SK-N-MC (cell line): Measurements from ENCODE around the gene UGDH.

Experiments used
- DNase-seq: peaks from one replicate; pipeline ENCODE4 v3.0.0-alpha.2; 2011; ENCODE audit warnings: low read depth, low spot score
- H3K27ac ChIP-seq: fragments of 200-600 bp; sonication (generic); 2 replicates; pipeline ENCODE4 v1.5.1; 2016; ENCODE audit warnings: mixed run types
- H3K36me3 ChIP-seq: fragments of 200-600 bp; sonication (generic); 2 replicates; pipeline ENCODE4 v1.6.1; 2017; ENCODE audit warnings: antibody characterized with exemption, low read length, mixed read lengths; ENCODE audit not compliant: insufficient read depth
- H3K4me3 ChIP-seq: fragments of 200-600 bp; sonication (generic); 2 replicates; pipeline ENCODE4 v1.5.1; 2016
- H3K9ac ChIP-seq: fragments of 200-600 bp; sonication (generic); 2 replicates; pipeline ENCODE4 v1.8.0; 2017; ENCODE audit warnings: mixed run types, mixed read lengths; ENCODE audit not compliant: insufficient read length
- H3K9me3 ChIP-seq: fragments of 200-600 bp; sonication (generic); 2 replicates; pipeline ENCODE4 v1.6.1; 2017; ENCODE audit warnings: low read depth, mild to moderate bottlenecking, antibody characterized with exemption, low read length, moderate library complexity, mixed read lengths
- EZH2 ChIP-seq: fragments of 200-600 bp; sonication (generic); IDR thresholded peaks from one replicate; pipeline ENCODE4 v1.6.1; 2017; ENCODE audit warnings: antibody characterized with exemption
- FOXP2 ChIP-seq: optimal IDR thresholded peaks from 2 replicates; pipeline ENCODE3; 2011; ENCODE audit warnings: mild to moderate bottlenecking, moderate library complexity; ENCODE audit not compliant: insufficient read depth; ENCODE audit errors: extremely low read length, control extremely low read depth
- POLR2AphosphoS5 ChIP-seq: IDR thresholded peaks from 2 replicates; pipeline ENCODE4 v1.6.1; 2012; ENCODE audit warnings: mild to moderate bottlenecking, low read depth, low read length, borderline replicate concordance

Gene UGDH

GRCh38 chr4:39455486-39455885 lies 71.8 kb downstream of the UGDH start:
- Histone ChIP-seq H3K9ac (peak overlapping the region; percentile 92), H3K4me3 (peak overlapping the region; percentile 99), H3K36me3 (peaks cover 79% of the 10 kb centered on the region), H3K9me3 (no peaks in the 10 kb centered on the region), H3K27ac (peak overlapping the region; percentile 21; the same call in 1 of the 2 replicates)
- TF ChIP-seq FOXP2, result no peak
- TF ChIP-seq POLR2AphosphoS5, result no peak; the same call in 1 of the 2 replicates
- TF ChIP-seq EZH2, result no peak
- DNase-seq, result no peak

GRCh38 chr4:39453738-39454137 lies 73.5 kb downstream of the UGDH start:
- peak overlapping the region; percentile 21 for H3K27ac ChIP-seq
- no peaks in the 10 kb centered on the region for H3K9me3 ChIP-seq
- TF ChIP-seq POLR2AphosphoS5 (no peak), FOXP2 (no peak), EZH2 (no peak)
- peaks cover 85% of the 10 kb centered on the region for H3K36me3 ChIP-seq
- no peak overlapping the region for H3K9ac ChIP-seq
- no peak for DNase-seq
- H3K4me3 ChIP-seq, result no peak overlapping the region

- Histone ChIP-seq H3K9ac (no peak overlapping the region), H3K36me3 (peaks cover 81% of the 10 kb centered on the region)
- TF ChIP-seq POLR2AphosphoS5, result peak; percentile 27; the same call in 1 of the 2 replicates
- TF ChIP-seq FOXP2, result no peak
These were observed 74.2 kb downstream of the UGDH start for GRCh38 chr4:39452860-39453587.

GRCh38 chr4:39452153-39452859 lies 74.9 kb downstream of the UGDH start:
- 0 out of 2 replicates have a peak overlapping the region, but pooled peaks have one; percentile 2 for H3K27ac ChIP-seq
- DNase-seq, result no peak
- no peak; the same call in 1 of the 2 replicates for TF ChIP-seq POLR2AphosphoS5
- TF ChIP-seq EZH2, result no peak
- TF ChIP-seq FOXP2, result no peak
- no peak overlapping the region for H3K9ac ChIP-seq
- peaks cover 74% of the 10 kb centered on the region for H3K36me3 ChIP-seq
- H3K4me3 ChIP-seq, result no peak overlapping the region
- no peaks in the 10 kb centered on the region for H3K9me3 ChIP-seq

More at GRCh38 chr4:39452860-39453587, 74.2 kb downstream of the UGDH start:
- H3K4me3 ChIP-seq, result no peak overlapping the region
- no peaks in the 10 kb centered on the region for H3K9me3 ChIP-seq
- peak overlapping the region; percentile 21; the same call in 1 of the 2 replicates for H3K27ac ChIP-seq
- DNase-seq, result no peak

- TF ChIP-seq EZH2 (no peak), FOXP2 (no peak), POLR2AphosphoS5 (0 out of 2 replicates have a peak, but pooled peaks have one; percentile 4)
- Histone ChIP-seq H3K36me3 (peaks cover 66% of the 10 kb centered on the region), H3K4me3 (no peak overlapping the region), H3K9me3 (no peaks in the 10 kb centered on the region), H3K9ac (no peak overlapping the region), H3K27ac (no peak overlapping the region; the same call in 1 of the 2 replicates)
- no peak for DNase-seq
These were observed 75.7 kb downstream of the UGDH start for GRCh38 chr4:39451423-39452023.

GRCh38 chr4:39450618-39451017 lies 76.6 kb downstream of the UGDH start:
- H3K4me3 ChIP-seq, result no peak overlapping the region
- H3K36me3 ChIP-seq, result peaks cover 57% of the 10 kb centered on the region
- TF ChIP-seq EZH2 (no peak), POLR2AphosphoS5 (0 out of 2 replicates have a peak, but pooled peaks have one; percentile 7), FOXP2 (no peak)
- no peaks in the 10 kb centered on the region for H3K9me3 ChIP-seq
- no peak overlapping the region for H3K9ac ChIP-seq
- DNase-seq, result no peak
- H3K27ac ChIP-seq, result peak overlapping the region; percentile 80
